SHP77 treated with DMSO at 0.1 percent for 48 hours (cell line): Measurements from ENCODE around the gene SYCE1.
A peak's percentile ranks its signal among the peaks of the same experiment; 100 is the strongest.
"Not testable (repeated sequence)": the region's sequence is repeated elsewhere in the genome, so short reads cannot be mapped to it uniquely, and the experiment has no call there.

Experiments
- DNase-seq: peaks from one replicate; lab custom pipeline; 2025; lab: John Stamatoyannopoulos, UW

The SYCE1 gene, protein sequence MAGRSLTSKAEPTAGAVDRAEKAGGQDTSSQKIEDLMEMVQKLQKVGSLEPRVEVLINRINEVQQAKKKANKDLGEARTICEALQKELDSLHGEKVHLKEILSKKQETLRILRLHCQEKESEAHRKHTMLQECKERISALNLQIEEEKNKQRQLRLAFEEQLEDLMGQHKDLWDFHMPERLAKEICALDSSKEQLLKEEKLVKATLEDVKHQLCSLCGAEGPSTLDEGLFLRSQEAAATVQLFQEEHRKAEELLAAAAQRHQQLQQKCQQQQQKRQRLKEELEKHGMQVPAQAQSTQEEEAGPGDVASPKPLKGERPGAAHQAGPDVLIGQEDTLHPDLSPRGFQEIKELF

DNA sequence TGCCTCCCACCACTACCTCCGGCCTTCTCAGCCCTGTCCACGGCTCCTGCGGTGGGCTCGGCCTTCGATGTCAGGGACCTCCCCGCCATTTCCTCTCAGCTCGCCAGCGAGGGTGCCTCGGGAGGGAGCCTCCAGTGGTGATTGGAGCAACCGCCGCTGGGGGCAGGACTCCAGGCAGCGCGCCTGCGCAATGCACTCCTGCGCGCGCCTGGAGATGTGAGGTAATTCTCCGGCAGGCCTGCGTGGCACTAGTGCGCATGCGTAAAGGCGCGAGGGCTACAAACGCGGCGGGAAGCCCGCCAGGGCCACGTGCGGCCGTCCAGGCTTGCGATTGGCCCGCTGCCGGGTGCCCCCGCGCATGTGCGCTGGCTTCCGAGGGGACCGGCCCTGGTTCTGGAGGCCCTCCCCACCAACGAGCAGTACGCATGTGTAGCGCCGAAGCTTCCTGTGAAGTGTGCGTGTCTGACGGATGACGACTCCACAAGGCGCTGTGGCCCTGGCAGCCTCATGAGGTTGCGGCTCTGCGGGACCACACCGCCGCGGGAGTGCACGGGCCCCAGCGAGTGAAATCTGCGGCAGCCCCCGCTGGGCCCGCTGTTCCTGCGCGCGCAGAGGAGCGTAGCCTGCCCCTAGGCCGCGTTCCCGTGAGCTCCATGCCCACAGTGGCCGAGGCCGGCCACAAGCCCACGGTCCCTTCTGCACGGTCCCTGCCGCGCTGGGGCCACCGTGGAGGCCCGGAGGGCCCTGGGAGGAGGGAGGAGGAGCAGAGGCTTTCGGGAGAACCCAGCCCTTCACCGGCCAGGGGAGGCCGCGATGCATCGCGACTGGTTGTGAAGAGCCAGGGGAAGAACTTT, at the start of gene SYCE1:
SYCE1 (minus strand) TSS at position 143 of the 854 bp plus-strand sequence; CDS start at position 89, 54 bp downstream.
- no peak for DNase-seq

DNA sequence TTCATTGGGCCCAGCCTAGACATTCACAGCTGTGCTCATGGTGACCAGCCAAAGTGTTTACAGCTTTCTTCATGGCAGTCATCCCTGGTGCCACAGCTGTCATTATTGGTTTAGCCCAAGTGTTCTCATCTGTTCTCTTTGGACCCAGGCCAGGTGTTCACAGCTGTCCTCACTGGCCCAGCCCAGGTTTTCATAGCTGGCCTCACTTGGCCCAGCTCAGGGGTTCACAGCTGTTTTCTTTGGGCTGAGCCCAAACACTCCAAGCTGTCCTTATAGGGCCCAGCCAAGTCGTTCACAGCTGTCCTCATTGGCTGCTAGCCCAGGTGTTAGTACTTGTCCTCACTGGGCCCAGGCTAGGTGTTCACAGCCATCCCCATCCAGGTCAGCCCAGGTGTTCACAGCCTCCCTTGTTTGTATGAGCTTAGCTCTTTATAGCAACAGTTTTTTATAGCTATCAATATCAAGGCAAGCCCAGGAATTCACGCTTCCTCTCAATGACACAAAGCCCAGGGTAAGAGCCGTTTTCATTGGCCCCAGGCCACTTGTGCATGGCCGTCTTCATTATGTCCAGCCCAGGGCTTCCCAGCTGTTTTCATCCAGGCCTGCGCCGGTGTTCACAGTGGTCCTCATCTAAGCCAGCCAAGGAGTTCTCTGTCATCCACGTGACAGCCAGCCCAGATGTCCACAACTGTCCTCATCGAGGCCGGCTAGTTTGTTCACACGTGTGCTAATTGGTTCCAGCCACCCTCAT, 49.6 kb upstream of the SYCE1 start:
- DNase-seq, result peak; percentile 54

DNA sequence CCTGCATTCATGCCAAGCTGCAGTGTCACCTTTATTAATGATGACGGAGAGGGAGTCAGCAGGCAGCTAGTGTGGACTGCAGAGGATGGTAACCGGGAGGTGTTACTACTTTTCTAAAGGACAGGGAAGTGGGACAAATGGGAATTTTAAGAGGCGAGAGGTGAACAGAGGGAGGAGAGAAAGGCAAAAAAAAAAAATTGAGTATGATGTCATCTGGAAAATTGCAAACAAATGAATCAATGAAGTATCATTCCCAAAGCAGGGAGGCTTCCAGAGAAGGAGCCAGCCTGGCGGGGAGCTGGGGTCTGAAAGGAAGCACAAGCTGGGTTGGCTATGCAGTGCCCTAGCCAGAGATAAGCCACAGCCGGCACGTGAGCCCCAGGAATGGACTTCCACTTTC, 48.3 kb upstream of the SYCE1 start:
- no peak for DNase-seq

DNA sequence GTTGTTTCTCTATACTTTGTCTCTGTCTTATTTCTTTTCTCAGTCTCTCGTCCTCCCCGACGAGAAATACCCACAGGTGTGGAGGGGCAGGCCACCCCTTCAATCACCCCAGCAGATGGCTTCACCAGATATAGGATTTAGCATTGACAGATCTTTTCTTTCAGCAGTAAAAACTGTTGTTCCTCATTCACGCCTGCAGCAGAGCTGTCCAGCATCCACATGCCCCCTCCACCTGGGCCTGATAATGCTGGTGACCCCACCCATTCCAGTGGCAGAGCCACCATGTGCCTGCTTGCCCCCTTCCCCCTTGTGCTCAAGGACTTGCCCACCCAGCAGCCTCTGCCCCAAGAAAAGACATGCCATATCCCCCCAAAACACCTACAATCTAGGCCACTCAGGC, 45.7 kb upstream of the SYCE1 start:
- no peak for DNase-seq

DNA sequence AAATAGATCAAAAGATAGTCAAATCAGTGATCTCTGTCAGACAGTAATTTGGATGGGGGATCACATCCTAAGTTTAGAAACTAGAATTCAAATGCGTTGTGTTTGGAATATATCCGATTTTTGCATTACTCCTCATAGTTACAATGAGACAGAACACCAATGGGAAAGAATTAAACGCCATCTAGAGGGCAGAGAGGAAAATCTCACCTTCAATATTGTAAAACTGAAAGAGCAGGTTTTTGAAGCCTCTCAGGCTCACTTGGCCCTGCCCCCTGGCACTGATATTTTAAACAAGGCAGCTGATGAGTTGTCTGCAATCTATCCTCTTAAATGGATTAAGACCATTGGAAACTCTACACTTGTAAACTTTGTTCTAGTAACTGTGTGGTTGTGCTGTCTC, 43.5 kb upstream of the SYCE1 start:
- peak; percentile 40 for DNase-seq

DNA sequence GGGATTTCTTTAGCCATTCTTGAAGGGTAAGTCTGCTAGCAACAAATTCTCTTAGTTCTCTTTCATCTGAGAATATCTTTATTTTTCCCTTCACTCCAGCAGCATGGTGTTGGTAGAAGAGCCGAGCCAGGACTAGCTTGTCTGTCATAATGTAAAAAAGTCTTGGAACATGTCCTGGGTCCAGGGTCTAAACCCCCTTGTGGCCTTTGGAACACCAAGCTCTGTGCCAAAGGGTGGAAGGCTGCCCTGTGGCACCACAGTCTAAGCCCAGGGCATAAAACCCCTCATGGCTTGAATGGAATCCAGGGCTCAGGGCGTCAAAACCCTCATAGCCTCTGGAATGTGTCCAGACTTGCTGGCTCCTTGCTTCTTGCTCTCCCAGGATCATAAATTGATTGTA, 38.1 kb upstream of the SYCE1 start:
- not testable (repeated sequence) for DNase-seq

DNA sequence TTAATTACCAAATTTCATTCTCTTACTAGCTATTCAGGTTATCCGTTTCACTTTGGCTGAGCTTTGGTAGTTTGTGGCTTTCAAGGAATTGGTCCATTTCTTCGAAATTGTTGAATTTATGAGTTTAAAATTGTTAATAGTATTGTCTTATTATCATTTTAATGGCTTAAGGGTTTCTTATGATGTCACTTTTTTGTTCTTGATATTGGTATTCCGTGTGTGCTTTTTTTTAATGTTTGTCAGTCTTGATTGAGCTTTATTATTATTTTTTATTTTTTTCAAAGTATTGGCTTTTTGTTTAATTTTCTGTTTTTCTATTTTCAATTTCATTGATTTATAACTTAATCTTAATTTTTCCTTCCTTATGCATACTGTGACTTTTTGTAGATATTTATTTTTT, 35.3 kb upstream of the SYCE1 start:
- DNase-seq, result no peak

DNA sequence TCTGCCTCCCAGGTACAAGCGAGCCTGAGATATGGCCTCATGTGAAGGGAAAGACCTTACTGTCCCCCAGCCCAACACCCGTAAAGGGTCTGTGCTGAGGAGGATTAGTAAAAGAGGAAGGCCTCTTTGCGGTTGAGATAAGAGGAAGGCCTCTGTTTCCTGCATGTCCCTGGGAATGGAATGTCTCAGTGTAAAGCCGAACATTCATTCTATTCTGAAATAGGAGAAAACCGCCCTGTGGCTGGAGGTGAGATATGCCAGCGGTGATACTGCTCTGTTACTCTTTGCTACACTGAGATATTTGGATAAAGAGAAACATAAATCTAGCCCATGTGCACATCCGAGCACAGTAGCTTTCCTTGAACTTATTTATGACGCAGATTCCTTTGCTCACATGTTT, 34.5 kb upstream of the SYCE1 start:
- DNase-seq, result not testable (repeated sequence)

DNA sequence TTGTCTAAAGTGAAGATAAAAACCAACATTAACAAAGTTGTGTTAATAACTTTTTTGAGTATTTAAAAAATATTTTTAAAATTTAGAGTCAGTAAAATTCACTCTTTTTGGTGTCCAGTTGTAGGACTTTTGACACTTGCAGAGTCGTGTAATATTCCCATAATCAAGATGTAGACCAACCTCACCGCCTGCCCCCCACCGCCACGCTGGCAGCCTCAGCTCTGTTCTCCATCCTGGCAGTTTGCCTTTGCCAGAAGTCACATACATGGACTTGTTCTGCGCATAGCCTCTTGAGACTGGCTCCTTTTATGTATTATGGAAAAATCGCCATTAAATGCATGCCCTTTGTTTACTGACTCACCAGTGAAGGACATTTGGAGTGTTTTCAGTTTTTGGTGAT, 27.3 kb upstream of the SYCE1 start:
- DNase-seq, result no peak

DNA sequence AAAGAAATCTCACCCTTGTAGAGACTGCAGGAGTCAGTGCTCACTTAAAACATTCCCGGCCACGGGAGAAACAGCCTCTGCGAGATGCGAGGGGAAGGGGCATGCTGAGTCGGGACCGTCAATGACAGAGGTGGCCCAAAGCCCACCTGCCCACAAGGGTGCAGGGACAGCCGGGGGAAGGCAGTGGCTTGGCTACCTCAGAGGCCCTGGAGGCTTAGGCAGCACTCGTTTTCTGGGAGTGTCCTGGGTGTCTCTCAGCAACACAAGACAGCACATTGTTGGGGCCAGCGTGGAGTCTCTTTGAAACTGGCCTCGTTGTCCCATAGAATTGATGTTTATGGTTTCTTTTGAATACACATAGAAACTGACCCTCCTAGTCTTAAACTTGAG, 25.6 kb upstream of the SYCE1 start:
- no peak for DNase-seq

DNA sequence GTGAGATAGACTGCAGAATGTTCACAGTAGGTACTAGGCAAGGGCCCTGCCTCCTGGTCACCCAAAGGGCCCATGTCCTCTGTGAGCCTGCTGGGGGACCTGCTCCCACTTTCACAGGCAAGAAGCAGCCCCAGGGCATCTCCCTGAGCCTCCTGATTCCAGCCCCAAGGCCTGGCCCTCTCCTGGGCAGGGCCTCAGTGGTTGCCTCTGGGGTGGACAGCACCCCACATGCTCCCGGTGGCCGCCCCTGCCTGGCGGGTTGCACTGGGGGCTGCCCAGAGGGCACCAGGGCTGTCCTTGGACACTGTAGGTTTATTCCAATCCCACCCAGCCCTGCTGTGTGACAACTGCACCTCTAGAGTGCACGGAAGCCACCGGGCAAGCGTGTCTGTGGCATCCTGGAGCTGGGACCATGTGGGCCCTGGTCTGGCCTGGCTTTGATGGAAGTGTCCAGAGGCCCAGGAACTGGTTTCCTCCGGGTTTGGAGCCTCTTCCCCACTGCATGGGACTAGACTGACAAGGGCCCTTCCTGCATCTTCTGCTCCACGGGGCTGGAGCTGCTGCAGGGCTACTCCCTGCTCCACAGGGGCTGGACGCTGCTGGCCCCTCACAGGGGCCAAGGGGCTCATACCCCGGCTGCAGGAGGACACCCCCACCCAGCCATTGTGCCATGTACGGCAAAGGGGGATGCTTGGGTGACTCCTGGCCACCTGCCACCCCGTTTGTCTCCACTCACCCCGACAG, 25.0 kb upstream of the SYCE1 start:
- DNase-seq, result no peak

DNA sequence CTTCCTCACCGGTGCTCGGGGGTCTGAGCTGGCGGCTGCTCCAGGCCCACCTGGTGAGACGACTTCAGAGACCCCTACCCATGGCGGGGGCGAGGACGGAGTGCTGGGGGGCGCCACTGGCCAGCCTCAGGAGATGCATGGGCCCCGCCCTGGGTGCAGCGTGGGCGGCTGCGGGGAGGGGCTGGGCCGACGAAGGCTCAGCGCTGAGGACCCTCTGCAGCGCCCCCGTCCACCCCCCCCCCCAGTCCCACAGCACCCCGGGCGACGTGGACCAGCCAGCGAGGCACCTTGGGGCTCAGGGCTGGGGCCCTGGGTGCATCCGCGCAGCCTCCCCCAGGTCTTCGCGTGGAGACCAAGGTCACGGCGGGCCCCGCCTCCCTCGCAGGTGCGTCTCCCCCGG, 11.7 kb upstream of the SYCE1 start:
- DNase-seq, result not testable (repeated sequence)

DNA sequence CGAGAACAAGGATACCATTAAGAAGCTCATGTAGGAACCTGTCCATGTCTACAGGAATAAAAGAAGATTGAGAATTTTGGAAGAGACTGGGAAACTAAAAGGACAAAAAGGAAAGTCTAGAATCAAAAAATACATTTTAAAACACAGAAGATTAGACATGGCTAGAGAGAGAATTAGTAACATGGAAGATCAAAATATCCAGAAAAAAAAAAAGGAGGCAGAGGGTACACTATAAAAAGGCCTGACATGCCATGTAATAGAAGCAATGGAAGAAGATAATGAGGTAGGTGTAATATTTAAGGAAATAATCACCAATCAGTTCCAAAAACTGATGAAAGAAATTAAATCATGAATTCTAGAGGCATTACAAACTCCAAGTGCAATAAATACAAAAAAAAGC, 8.1 kb upstream of the SYCE1 start:
- DNase-seq, result not testable (repeated sequence)

DNA sequence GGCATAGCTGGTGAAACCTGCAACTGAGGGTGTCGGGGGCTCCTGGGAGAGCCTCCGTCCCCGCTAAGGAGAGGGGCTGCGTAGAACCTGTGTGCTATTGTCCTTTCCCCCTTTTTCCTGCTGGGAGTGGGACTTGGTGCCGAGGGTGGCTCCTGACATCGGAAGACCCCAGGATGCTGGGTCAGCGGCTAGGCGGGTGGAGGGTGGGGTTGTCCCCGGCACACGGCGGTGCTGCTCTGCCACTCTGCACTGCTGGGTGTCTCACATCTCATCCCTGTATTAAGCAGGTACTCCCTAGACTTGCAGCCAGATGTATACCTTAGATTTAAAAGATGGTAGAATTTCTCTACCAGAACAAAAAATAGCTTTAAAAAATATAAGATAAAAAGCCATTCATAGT, 6.7 kb upstream of the SYCE1 start:
- DNase-seq, result not testable (repeated sequence)

DNA sequence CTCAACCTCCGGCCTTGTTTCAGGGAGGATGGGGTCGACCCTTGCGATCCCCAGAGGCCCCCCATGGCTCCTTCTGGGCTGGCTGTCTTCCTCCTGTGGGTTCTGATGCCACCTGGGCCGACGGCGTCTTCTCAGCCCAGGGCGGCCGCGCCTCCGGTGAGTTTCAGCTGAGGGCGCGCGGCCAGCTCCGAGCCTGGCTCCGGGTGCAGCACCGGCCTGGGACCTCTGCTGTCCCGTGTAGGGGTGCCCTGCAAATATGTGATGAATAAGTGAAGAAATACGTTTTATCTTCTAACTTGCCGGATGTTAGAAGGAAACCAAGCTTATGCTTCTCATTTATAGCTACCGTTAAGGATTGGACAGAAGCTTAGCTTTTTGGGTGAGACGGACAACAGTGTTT, 4.4 kb upstream of the SYCE1 start:
- DNase-seq, result not testable (repeated sequence)

DNA sequence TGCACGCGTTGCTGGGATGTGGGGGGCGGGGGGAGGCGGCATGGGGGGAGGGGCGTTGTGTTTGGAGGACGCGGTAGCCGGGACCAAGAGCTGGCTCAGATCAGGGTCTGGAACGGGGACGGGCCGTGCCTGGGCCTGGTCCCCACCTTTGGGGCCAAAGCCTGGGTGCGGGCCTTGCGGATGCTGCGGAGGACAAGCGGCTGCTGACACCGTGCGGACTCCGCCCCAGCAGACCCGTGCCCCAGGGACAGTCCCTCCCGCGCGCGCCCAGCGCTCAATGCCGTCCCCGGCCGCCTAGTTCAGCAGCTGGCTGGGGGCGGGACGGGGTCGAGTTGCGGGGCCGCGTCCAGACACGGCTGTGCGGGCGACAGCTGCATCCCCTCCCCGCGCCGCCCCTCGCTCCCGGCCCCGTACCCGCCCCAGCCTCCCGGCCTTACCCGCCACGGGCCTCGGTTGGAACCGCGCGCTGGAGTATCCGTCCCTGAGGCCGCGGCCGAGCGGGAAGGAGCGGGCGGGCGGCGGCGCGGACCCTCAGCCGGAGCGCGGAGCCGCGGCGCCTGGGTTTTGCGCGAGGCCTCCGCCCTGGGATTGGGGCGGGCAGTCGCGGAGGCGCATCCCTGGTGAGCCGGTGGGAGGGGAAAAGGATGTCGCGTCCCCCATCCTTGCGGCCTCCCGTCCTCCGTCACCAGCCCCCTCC, 3.6 kb upstream of the SYCE1 start:
- not testable (repeated sequence) for DNase-seq

DNA sequence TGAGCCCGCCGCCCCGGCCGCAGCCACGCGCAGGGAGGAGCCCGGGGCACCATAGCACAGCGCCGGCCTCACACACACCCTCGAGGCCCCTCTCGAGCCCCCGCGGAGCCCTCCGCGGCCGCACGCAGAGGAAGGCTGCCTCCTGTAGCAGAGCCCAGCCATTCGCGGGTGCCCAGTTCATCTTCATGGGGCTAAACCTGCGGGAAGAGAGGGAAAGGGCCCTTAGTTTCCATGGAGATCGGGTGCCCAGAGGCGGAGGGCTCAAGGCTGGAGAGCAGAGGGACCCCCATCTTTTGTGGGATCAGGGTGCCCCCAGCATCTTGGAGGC, 2.9 kb upstream of the SYCE1 start:
- DNase-seq, result no peak

DNA sequence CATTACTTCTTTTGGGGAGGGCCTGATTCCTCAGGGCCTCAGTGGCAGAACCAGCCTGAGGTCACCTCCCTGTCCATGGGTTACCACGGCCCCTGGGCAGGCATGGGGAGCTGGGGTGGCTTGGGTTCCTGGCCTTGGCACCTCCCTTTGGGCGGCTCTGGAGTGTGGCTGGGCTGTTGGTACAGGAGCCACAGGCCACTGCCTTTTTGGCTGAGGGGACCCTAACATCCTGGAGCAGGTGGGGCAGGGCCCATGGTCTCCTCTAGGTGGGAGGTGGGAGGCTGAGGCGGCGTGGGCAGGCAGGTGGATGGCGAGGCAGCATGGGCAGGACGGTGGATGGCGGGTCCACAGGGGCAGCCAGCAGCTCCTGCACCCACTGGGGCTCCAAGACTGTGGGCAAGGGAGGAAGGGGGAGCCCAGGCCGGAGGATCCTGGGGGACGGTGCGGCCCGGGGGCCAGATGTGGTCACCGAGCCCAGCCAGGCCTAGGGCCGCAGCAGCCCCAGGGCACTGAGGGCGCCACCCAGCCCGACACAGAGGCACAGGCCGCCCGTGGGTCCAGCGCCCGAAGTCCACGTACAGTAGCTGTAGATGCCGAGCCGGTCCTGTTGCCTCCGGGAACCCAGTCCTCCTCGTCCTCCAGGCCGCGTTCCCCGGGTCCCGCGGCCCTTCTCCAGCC, 2.4 kb upstream of the SYCE1 start:
- no peak for DNase-seq

DNA sequence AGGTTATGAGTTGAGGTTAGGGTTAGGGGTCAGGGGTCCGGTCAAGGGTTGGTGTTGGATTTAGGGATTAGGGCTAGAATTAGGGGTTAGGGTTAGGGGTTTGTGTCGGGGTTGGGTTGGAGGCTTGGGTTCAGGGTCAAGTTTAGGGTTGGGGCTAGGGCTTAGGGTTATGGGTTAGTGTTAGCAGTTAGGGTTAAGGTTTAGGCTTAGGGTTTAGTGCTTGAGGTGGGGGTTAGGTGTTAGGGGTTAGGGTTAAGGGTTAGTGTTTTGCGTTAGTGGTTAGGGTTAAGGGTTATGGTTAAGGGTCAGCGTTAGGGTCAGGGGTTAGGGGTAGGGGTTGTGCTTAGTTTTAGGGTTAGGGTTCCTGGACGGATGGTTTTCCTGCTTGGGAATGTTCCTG, 1.7 kb upstream of the SYCE1 start:
- no peak for DNase-seq

DNA sequence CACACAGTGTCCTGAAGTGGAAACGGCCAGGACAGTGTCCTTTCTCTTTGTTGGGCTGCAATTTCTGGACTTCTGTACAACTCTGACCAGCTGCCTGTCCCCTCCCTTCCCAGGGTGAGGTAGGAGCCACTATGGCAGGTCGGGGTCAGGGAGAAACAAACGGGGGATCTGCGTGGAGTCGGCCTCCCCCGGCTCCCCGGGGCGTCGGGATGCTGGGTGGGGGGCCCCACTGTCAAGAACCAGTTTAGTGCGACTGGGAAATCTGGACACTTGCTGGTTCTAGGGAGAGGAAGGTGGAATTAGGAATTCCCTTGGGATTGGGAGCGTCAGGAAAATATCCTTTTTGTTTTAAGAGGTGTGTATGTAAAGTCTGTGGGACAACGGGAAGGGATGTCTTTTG, 567 bp downstream of the SYCE1 start:
- DNase-seq, result no peak

DNA sequence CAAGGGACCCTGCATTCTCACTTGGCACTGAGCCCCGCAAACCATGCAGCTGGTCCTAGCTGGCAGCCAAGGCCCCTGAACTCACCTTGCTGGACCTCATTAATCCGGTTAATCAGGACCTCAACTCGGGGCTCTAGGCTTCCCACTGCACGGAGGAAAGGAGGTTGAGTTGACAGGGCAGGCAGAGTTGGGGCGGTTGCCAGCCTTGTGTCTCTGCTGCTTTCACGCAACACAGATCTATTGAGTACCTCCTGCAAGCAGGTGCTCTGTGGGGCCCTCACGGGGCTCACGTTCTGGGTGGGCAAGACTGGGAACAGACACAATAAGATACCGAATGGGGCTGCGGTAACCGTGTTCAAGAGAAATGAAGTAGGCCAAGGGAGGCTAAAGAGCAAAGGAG, 6.2 kb downstream of the SYCE1 start:
- no peak for DNase-seq
